Heart left ventricle (tissue), 13 donors: ENCODE results near the gene COLEC12.

Experiments
- POLR2A ChIP-seq, 2 donors: fragments of 450-650 bp; IDR thresholded peaks; one replicate each; pipeline ENCODE4 v1.6.1; 2017; ENCODE audit warnings: antibody characterized with exemption in 2 of 2, mild to moderate bottlenecking in 2 of 2, moderate library complexity in 2 of 2
- TF ChIP-seq, protein P1 (sequence below), 12 donors: fragments of 200-600 bp; sonication (generic) in 4 of 12; IDR thresholded peaks; one replicate each; pipeline versions ENCODE4 v1.5.0 to v1.8.0; 2018 to 2022; ENCODE audit warnings: antibody characterized with exemption in 12 of 12, mild to moderate bottlenecking in 5 of 12
- donor health status: ischemic (EF 13 %, LVEDD 7.1; RV severe dilation, severe dysfunction).
- donor health status: DM: no; HTN: yes; CAD: no.
- donor health status: DM: no; HTN: no; CAD: no.
- donor health status: ischemic (EF 25% LVEDD 6.9; RV normal size, moderate dysfunction).
- donor health status: ischemic (EF 25% LVEDD 5.7; RV mildly dilated, moderate dysfunction).
- donor health status: ischemic (EF 35%, LVEDD 5.7; RV mildly dilated, moderate dysfunction).
- donor health status: nonischemic (EF 11% LVEDD 7.7; RV severe dilation, severe dysfunction).
- donor health status: DM: yes; HTN: yes; CAD: no.
- donor health status: PGD.
- donor health status: ischemic (EF 29% LVEDD 5.4; RV normal size, mild dysfunction).
- donor health status: nonischemic (EF 23%, LVEDD 6.1; RV moderate dilation, normal function).

DNA sequence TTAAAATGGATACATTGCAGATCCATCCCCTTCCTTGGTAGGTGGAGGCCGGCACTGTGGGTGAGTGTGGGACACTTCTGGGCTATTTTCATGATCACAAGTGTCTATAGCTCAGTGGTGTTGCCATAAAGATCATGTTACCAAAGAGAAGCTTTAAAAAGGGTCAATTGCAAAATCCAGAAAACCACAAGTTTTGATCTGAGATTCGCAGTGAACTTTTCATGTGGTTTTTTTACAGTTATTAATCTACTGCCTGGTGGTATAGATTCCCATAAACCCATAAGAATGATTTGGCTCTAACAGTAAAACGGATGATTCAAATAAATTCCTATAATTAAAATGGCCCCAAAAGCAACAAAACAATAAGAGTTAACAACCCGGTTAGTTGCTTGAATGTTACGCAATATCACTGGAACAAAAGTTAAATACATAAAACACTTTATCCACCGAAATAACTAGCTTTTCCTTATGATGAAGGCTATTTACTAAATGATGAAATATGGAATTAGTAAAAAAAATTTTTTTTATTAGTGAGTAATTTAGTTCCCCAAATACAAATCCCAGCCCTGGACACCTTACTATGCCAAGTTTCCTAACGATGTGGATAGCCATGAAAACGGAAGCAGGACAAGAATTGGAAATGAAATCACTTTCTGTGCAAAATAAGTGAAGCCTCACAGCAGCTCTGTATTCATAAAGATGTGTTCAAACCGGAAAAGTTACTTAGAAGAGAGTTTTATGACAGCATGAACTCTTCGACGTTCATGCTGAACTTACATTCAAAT lies 137.0 kb downstream of the COLEC12 start:
- no peak for TF ChIP-seq POLR2A (IDR thresholded peaks at IDR 0.05)
- TF ChIP-seq, protein P1, sequence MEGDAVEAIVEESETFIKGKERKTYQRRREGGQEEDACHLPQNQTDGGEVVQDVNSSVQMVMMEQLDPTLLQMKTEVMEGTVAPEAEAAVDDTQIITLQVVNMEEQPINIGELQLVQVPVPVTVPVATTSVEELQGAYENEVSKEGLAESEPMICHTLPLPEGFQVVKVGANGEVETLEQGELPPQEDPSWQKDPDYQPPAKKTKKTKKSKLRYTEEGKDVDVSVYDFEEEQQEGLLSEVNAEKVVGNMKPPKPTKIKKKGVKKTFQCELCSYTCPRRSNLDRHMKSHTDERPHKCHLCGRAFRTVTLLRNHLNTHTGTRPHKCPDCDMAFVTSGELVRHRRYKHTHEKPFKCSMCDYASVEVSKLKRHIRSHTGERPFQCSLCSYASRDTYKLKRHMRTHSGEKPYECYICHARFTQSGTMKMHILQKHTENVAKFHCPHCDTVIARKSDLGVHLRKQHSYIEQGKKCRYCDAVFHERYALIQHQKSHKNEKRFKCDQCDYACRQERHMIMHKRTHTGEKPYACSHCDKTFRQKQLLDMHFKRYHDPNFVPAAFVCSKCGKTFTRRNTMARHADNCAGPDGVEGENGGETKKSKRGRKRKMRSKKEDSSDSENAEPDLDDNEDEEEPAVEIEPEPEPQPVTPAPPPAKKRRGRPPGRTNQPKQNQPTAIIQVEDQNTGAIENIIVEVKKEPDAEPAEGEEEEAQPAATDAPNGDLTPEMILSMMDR (IDR thresholded peaks at IDR 0.05) = no peak
